Urothelium cell line (cell line): ENCODE results near the gene CCDC57.

Experiments used
- DNase-seq: peaks from one replicate; pipeline ENCODE4 v3.0.0; 2011; ENCODE audit warnings: low spot score, mixed read lengths
- FAIRE-seq: peaks from 2 replicates; lab custom pipeline; 2011; peaks lifted over from hg19 to GRCh38; lab: Jason Lieb, UNC

Gene CCDC57

DNA sequence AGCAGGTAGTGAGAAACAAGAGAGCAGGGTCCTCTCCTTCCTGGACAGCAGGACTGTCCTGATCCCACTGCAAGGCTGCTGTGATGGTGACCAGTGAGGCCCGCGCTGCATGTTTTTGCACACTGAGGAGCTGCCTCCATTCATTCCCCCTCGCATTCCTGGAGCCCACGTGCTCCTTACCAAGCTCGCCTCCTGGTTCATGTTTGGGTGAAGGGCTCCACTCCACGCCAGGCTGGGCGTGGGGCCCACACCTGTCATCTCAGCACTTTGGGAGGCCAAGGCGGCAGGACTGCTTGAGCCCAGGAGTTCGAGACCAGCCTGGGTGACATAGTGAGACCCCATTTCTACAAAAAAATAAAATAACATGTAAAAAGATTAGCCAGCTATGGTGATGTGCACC is 99.2 kb downstream of the CCDC57 start:
- peak; percentile 30 for FAIRE-seq
- DNase-seq = no peak

DNA sequence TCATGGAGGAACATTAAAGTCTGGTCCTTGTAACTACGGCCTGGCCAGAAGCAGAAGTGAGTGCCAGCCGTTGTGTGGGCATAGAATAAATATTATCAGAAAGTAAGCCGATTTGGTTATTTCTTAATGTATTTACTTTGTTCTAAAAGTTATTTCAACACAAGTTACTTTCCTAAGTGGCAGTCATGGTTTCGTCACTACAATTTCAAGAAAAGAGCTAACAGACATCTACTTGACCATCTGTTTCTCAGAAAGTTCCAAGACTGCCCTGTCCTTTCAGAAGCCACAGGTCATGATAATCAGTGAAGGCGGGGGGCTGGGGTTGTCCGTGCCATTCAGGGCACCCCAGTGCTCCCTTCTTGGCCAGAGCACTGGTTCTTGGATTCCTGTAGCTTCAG is 99.7 kb downstream of the CCDC57 start:
- FAIRE-seq (no peak), DNase-seq (no peak)

DNA sequence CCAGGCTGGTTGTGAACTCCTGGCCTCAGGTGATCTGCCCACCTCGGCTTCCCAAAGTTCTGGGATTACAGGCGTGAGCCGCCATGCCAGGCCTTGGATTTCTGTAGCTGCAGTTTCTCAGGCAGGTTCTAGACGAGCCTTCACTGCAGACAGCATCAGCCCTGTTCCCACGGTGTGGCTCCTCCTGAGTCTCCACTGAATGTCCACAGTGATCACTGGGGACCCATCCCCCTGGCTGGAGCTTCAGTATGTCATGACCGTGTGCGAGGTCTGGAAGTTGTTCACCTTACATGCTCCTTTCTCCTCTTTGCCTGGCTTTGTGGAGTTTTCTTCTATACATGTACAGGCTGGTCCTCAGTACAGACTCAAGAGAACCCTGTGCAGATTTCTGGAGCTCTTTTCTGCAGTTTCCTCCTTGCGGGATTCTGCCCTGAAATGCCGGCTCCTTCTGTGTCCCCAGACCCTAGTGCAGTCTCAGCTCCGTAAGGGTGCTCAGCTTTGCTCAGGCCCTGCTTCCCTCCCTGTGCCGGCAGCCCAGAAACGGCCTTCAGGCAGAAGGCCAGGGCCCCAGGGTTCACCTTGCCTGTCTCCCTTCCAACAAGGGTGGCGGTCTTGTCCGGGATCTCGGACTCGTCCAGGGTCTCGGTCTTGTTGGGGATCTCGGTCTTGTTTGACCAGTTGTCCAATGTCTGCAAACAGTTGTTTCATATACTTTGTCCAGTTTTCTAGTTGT is 100.3 kb downstream of the CCDC57 start:
- FAIRE-seq = no peak

DNA sequence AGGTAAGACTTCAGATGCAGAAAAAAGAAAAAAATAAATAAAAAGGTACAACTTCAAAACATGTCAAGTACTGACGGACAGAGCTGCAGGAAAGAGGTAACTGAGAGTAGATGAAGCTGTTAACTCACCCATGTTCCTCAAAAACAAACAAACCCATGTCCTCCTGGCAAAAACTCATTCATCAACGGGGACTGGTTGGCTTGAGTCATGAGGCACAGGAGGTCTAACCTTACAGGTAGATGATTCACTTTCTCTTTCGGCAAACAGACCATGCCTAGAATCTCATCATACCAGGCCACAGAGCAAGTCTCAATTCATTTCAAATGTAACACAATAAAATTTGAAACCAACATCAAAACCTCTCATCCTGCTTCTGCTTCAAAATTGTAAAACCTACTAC is 102.3 kb downstream of the CCDC57 start:
- FAIRE-seq = no peak
- DNase-seq = no peak

More for the DNA sequence above, 100.3 kb downstream of the CCDC57 start:
- no peak for DNase-seq

DNA sequence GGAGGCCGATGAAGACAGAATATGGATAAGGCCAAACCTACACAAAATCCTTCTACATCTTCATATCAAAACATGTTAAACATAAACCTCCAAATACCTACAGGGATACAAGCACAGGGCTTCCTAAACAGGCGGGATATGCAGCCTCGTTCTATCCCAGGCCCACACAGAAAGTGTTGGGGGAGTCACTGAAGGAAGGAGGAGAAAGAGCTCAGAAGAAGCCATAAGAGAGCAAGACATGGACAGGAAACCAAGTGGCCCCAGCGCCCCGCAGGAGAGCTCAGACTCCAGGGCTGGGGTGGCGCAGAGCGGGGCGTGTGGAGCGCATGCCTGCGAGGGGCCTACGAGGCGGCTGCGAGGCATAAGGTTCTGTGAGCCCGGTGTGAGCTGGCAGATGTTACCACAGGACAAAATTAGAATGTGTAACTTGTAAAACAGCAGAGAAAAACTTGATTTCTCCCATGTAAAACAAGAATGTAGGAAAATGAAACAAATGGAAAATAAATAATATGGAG is 103.6 kb downstream of the CCDC57 start:
- DNase-seq (no peak), FAIRE-seq (no peak)

DNA sequence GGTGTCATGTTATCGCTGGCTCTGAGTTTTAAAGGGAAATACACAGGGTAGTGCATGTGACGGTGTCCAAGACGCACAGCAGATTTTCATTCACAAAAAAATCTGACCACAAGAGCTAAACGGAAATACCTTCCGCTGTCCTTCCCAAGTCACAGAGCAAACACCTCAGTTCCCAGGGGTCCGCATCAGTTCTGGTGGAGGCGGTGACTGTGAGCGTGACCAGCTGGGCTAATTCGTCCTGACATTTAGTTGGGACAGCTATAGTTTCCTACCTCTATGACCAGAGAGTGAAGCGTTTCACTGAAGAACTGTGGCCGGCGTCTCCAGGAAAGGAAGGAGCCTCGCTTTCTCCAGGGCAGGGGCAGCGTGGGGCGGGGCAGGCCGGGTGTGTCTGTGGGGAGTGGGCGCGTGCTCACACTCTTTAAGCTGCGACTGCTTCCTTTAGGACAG is 104.1 kb downstream of the CCDC57 start:
- DNase-seq = no peak
- FAIRE-seq = no peak

DNA sequence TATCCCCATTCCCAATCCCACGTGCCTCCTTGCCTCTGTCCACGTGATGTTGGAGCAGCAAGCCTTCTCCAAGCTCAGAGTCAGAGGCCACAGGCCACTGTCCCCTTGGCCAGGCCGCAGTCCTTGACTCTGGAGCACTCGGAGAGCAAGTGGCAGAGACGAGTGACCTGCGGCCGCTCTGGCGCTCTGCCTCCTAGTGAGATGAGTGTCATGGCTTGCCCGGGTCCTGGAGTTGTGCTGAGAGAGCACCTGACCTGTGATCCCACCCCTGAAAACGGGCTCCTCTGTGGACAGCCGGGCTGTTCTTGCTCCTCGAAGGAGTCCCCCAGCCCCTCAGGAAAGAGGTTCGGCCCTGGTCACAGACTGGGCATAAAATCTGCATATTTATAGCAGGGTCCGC is 104.6 kb downstream of the CCDC57 start:
- no peak for DNase-seq

DNA sequence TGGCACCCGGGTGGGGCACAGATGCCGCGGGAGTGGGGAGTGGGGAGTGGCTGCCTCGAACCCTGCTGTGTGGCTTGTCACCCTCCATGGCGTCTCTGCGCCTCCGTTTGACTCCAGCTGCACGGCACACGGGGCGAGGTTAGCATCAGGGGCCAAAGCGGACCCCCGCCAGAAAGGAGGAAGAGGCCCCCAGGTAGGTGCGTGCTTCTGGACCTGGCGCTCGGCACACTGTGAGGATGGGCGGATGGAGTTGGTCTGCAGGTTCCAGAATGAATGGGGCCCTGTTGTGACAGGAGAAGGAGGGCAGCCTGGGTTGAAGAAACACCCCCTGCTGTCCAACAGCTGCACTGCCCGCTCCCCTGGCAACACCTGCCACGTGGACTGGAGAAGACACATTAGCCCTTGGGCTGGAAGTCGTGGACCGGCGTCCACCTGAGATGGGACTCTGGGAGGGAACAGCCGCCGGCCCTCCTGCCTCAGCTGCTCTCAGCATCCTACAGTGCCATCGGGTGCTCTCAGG is 105.2 kb downstream of the CCDC57 start:
- FAIRE-seq = no peak
- DNase-seq = no peak

More for the DNA sequence above, 104.6 kb downstream of the CCDC57 start:
- FAIRE-seq = peak; percentile 52

DNA sequence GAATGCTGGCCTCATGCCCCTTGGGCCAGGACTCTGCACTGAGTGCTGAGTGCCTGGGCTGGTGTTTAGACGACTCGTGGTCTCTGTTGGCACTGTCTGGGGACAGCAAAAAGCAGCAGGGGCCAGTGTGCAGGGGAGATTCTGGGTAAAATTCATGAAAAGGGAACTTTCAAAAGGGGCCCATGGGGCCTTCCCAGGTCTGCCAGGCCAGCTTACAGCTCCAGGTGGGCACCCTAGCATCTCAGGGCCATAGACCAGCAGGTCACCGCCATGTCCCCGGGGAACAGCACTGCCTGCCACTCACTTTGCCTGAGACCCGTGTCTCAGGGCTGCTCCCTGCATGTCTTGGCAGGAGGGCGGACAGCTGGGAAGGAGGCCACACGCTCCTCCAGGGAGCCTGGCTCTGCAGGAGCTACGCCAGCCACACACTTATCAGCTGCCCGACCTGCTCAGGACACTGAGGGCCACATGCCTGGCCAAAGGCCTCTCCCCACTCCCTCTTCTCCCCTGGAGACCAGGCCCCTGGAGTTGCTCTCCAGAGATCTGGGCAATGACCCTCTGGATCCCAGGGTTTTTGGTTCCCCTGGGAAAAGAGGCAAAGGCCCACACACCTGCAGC is 105.8 kb downstream of the CCDC57 start:
- no peak for DNase-seq
- FAIRE-seq = no peak

DNA sequence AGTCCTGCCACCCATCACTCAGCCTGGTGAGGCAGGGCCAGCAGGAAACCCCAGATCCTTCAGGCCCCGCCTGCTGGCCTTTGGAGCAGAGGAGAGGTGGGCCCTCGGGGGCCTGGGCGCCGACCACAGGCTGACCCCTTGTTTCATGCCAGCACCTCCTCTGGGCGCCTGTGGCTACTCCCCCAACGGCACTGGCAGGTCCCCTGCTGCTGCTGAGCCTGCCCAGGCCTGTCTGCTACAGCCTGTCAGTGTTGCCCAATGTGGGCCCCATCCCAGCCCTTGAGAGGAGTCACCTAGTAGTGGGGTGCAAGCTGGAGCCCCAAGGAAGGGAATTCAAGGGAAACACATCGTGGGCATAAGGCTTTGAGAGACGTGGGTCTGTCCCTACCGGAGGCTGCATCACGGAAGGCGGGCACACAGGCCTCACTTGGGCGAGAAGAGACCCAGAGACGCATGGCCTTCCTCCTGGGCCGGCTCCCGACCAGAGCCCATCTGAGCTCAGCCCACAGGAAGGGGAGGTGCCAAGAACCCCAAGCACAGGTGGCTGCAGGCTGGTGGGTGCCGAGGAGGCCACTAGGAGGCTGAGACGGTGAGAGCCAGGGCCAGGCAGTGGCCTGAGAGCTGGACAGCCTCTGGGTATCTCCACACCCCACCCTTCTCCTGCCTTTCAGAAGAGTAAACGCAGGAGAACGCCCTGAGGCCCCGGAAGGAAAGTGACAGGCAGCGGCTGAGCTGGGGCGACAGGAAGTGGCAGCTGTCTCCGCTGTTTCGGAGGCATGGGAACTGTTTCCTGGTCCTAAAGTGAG is 106.6 kb downstream of the CCDC57 start:
- FAIRE-seq = no peak
- DNase-seq = peak; percentile 50

DNA sequence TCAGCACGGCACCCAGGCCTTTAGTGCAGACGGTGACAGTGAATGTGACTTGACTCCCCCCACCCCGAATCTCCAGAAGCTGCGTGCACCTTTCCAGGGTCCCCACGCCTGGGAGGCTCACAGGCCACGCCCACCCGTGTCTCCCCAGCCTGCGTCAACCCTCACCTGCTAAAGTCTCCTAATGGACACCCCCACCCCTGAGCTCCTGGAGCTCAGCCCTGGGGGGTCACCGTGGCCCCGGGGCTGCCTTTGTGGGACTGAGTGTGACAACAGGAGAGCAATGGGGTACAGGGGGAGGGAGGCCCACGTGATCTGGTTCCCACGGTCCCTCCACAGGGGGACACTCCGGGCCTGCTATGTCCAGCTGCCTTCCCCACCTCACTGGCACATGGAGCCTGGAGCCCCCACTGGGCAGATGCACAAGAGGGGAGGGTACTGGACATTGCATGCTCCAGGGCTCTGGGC is 107.2 kb downstream of the CCDC57 start:
- DNase-seq = no peak
- no peak for FAIRE-seq

DNA sequence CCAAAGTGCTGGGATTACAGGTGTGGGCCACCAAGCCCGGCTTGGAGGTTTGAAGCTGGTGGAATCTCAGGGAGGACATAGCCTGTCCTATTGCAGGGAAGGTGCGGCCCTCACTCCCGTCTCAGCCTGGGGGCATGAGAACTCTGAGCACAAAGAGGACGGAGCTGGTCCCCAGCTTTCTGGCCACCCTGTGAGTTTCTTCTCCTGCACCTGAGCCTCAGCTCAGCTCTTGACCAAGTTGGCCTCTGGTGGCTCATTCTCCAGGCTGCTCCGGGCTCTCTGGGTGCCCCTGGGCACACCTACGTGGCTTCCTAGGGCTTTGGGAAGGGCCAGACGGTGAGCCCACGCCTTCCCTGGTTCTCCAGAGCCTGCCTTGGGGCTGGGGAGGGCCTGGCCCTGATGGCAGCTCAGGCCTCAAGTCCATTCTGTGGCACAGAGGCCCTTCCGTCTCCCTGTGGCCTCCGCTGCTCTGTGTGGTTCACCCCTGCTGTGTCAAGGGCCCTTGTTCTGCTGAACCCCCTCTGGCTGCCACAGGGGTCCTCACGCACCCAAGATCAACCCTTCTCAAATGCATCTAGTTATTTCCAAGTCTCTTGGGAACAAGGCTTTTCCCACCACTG is 107.7 kb downstream of the CCDC57 start:
- DNase-seq (no peak), FAIRE-seq (no peak)

DNA sequence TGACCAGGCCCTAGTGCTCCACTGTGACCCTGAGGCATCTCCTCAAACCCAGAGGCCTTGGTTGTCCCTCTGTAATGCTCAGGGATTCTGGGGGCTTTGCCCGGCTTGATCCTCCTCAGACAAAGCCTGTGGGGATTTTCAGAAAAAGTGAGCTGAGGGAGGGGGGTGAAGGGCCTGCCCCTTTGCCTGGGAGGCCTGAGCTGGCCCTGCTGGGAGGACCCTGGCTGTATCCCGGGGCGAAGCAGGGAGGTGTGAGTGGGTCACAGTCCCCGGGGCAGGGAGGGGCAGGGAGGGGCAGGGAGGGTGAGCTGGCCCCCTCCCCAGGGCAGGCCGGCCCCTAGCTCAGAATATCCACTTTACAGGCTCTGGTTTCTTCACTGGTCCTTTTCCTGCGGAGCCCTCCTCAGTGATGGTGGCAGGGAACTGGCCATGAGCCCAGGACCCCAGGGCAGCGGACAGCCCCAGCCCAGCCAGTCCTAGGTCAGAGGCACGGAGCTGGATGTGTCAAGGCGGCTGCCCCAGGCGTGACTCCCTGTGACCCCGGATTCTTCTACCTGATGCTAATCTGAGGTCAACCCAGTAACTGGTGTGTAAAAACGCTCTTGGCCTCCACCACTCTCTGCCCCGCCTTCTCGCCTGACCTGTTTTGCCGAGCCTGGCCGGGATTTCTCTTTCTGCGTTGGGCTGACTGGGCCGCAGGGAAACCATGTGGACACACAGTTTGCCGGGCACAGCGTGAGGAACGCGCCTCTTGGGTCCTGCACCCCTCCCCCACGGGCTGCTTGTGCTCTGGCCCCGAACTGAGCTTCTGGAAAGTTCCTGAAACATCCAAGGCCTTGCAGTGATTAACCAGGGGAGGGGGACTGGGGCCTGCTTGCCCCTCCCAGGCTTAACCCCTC is 108.8 kb downstream of the CCDC57 start:
- FAIRE-seq = no peak
- DNase-seq = no peak

DNA sequence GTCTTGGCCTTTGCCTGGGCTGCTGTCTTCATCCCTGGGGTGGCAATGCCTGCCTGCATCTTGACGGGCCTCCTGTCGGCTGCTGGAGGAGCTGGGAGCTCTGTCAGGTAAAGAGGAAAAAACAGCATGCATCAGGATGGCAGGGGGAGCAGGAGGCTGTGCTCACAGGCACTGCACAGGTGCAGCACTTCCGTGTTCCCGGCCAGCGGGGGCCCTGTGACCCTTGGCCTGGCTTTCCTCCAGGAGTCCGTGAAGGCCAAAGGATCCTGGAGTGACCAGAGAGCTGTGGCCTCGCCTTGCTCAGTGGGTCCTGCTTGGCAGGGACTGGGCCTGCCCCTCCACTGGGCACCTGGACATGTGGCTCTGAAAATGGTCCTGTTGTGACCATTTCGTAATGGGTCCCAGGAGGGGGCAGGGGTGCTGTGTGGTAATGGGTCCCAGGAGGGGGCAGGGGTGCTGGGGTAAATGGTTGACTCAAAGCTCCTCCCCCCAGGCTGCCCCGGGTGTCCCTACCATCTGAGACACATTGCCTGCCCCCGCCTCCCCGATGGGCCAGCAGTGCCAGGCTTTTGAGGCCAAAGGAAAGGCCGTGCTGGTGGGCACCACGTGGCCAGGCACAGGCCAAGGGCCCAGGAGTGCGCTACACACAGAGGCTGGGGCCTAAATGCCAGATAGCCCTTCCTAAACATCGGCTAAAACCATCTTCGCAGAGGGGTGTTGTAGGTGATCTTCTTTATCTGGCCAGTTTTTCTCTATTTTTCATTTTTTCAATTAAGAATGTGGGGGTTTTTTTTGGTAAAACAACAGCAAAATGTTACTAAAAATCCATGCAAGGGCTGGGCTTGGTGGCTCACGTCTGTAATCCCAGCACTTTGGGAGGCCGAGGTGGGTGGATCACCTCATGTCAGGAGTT is 110.6 kb downstream of the CCDC57 start:
- no peak for FAIRE-seq
- DNase-seq = no peak

DNA sequence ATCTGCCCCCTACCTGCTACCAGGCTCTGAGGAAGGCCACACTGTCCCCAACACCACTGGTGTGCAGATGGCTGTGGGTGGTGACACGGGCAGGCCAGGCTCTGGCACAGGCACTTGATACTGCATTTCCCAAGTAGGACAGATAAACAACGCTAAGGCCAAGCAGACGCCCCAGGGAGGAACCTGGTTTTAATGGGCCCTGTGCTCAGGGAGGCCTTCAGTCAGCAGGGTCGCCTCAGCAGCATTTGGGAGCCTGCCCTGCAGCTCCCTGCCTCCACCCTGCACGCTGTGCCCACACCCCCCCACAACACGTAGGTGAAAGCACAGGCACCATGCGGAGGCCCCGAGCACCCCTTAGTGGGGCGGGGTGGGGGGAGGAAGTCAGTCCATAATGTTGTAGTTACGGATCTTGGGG is 111.3 kb downstream of the CCDC57 start:
- FAIRE-seq = no peak
- DNase-seq = no peak

DNA sequence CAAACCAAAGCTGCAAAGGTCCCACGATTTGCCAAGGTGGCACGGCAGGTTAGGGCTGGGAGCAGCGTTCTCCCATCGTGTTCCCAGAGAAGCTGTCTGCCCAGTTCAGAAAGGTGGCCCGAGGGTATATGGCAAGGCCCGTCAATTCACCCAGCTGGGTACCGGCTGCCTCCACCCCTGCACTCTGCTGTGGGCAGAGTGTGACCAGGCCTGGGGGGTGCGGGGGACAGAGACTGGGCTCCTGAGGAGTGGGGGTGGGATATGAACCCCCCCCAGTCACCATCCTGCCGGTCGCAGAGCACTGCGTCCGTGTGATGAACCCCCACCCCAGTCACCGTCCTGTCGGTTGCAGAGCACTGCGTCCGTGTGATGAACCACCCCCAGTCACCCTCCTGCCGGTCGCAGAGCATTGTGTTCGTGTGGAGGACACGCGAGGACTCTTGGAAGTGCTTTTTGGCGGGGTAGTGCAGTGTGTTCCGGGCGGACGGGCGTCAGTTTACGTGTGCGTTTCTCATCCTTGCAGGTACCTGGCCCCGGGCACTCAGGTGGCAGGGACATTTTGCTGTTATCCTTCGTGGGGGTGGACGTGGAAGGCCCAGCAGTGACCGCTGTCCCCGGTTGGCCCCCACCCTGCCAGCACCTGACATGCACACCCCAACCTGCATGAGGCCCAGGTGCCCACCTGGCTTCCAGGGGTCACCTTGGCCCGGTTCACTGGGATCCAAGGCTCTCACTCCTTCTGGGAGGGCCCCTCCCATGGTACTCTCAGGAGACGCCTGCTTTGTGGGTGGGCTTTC is 111.9 kb downstream of the CCDC57 start:
- FAIRE-seq (no peak), DNase-seq (no peak)

DNA sequence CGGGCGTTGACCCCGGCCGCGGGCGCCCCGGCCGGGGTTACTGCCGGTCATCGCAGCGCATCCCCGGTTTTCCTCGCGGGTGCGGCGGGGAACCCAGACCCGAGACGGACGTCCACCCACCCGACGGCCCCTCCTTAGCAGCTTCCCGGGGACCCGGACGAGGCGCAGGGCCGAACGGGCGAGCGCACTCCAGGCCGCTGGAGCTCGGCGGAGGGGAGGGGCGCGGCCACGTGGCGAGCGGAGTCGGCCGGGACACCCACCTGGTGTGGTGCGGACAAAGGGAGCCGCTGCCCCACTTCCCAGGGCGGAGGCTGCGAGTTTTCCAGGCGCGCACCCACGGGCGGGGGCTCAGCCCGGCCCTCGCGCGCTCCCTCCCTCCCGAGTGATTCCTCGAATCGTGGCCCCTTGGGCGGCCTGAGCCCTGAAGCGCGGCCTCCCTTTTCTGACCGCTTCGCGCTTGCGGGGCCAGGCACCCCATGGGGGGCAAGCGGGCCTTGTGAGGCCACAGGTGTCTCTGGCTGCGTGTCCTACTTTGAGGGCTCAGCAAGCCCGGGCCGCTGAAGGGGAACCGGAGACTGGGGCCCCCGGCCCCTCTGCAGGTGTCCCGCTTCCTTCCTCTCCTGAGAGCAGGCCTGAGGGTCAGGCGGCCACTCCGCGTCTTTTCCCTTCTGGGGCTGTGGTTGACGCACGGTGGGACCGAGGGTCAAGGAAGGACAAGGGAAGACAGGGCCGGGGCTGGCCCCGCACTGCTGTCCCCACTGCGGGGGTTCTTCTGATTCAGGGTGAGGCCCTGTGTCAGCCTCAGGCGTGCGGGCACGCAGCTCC is 113.5 kb downstream of the CCDC57 start:
- DNase-seq (no peak), FAIRE-seq (peak; percentile 44)
